ENCODE data around the gene SH3PXD2A. TPM values are rescaled to one million over a fixed set of nuclear protein-coding genes. Genes with fewer than 3 reads are reported as not detected.

The SH3PXD2A gene
- total and polyA plus RNA-seq, 10 of the 15 experiments (the other 5 are each of a cell fraction or from before 2014, with no cell fraction given), result 0.63 to 14.0 (median 4.4) TPM

DNA sequence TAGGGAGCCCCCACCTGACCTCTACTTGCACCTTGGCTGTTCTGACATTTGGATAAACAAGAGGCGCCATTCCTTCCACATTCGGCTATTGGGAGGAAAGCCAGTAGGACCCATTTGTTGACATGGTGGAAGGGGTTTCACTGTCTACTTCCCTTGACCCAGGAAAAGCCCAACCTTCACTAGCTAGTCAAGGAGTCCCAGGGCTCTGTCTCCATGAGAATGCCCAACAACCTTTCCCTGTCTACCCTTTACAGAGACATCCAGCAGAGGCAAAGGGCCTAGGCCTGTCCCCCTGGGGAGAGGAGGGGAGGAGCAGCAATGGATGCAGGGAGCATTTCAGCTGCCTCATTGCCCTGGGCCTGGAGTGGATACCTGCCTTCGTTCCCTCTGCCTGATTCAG is 225.8 kb downstream of the SH3PXD2A start:
- Histone ChIP-seq H3K27ac (ENCODE audit: control insufficient read depth, insufficient read depth) (no peak overlapping the region), H3K9me3 (replicated peaks; ENCODE audit: control insufficient read depth, insufficient read depth, low read length) (no peaks in the 10 kb centered on the region), H3K27me3 (replicated peaks in 1 of 2; ENCODE audit: control insufficient read depth in 2 of 2, insufficient read depth in 2 of 2, low read length in 1 of 2) (no peaks in the 10 kb centered on the region), H3K4me1 (ENCODE audit: control insufficient read depth, insufficient read depth, low read length) (peaks cover 11% of the 10 kb centered on the region), H3K36me3 (ENCODE audit: control insufficient read depth in 2 of 2, insufficient read depth in 2 of 2, low read length in 1 of 2) (peaks cover 20 to 24% of the 10 kb centered on the region in 2 experiments), H3K4me2 (ENCODE audit: control insufficient read depth, insufficient read depth) (no peak overlapping the region), H3K79me2 (ENCODE audit: control insufficient read depth, insufficient read depth, low read length) (no peaks in the 10 kb centered on the region; the same call in 1 of the 2 replicates), H3K4me3 (no peak overlapping the region), H2AFZ (ENCODE audit: control insufficient read depth, low read depth, low read length) (no peak overlapping the region), H3K9ac (ENCODE audit: control insufficient read depth, insufficient read depth, low read length) (no peak overlapping the region), H4K20me1 (ENCODE audit: control insufficient read depth, insufficient read depth) (no peaks in the 10 kb centered on the region)
- POLR2A ChIA-PET, result no interaction called here
- no peak for ATAC-seq
- no peak for DNase-seq (ENCODE audit: low read depth, low spot score)
- intact Hi-C loops (cut with micrococcal nuclease; ENCODE audit: unreplicated experiment) (no loop called here), in situ Hi-C loops (cut with MboI) (no loop called here)
- SMC1A ChIA-PET (ENCODE audit: uncharacterized antibody, unreplicated experiment), result interaction anchor here (1.4 kb wide), 1 partner anchor 56 kb away, joined by 4 read pairs; no protein-coding TSS in a partner anchor
- RAD21 ChIA-PET (ENCODE audit: unreplicated experiment), result no interaction called here
- CTCF ChIA-PET, result interaction anchor here (1.1 kb wide), 1 partner anchor 56 kb away, joined by 7 read pairs; no protein-coding TSS in a partner anchor
- no TSS peak for BruUV-seq (replicated peaks)
- WGBS (ENCODE audit: insufficient coverage, insufficient replicate concordance, low lambda C conversion rate, missing lambda C conversion rate), result 83% methylated on average over 3 of the region's 3 CpGs
- TF ChIP-seq MXI1 (IDR thresholded peaks at IDR 0.05; ENCODE audit: low read depth, low read length) (no peak), CHD1 (IDR thresholded peaks at IDR 0.05; ENCODE audit: low read depth, low read length) (no peak), MEF2A (IDR thresholded peaks at IDR 0.05; ENCODE audit: insufficient read depth, low read depth, low read length) (no peak), EED (IDR thresholded peaks at IDR 0.05; ENCODE audit: low read depth) (no peak), KLF5 (IDR thresholded peaks at IDR 0.05; ENCODE audit: partially characterized antibody) (no peak), YBX1 (IDR thresholded peaks at IDR 0.05) (no peak), TBL1XR1 (IDR thresholded peaks at IDR 0.05; ENCODE audit: low read depth, low read length) (no peak), DPF2 (IDR thresholded peaks at IDR 0.05) (no peak), SRF (IDR thresholded peaks at IDR 0.05; ENCODE audit: low read depth in 2 of 2, low read length in 2 of 2) (no peak), SMAD1 (IDR thresholded peaks at IDR 0.05; ENCODE audit: low read depth, partially characterized antibody) (no peak), BCL11A (IDR thresholded peaks at IDR 0.05; ENCODE audit: low read depth, low read length) (no peak)
- TF ChIP-seq, protein P1, sequence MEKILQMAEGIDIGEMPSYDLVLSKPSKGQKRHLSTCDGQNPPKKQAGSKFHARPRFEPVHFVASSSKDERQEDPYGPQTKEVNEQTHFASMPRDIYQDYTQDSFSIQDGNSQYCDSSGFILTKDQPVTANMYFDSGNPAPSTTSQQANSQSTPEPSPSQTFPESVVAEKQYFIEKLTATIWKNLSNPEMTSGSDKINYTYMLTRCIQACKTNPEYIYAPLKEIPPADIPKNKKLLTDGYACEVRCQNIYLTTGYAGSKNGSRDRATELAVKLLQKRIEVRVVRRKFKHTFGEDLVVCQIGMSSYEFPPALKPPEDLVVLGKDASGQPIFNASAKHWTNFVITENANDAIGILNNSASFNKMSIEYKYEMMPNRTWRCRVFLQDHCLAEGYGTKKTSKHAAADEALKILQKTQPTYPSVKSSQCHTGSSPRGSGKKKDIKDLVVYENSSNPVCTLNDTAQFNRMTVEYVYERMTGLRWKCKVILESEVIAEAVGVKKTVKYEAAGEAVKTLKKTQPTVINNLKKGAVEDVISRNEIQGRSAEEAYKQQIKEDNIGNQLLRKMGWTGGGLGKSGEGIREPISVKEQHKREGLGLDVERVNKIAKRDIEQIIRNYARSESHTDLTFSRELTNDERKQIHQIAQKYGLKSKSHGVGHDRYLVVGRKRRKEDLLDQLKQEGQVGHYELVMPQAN (conservative IDR thresholded peaks at IDR 0.05), result no peak
- TF ChIP-seq, protein P2, sequence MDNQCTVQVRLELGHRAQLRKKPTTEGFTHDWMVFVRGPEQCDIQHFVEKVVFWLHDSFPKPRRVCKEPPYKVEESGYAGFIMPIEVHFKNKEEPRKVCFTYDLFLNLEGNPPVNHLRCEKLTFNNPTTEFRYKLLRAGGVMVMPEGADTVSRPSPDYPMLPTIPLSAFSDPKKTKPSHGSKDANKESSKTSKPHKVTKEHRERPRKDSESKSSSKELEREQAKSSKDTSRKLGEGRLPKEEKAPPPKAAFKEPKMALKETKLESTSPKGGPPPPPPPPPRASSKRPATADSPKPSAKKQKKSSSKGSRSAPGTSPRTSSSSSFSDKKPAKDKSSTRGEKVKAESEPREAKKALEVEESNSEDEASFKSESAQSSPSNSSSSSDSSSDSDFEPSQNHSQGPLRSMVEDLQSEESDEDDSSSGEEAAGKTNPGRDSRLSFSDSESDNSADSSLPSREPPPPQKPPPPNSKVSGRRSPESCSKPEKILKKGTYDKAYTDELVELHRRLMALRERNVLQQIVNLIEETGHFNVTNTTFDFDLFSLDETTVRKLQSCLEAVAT (IDR thresholded peaks at IDR 0.05), result no peak
- FAIRE-seq, result no peak

Measured in GM12878 (cell line).